Endometrium (tissue), 2 donors: ENCODE measurements around the gene APOA1.

Source experiments
- FAIRE-seq: peaks from 2 replicates; lab custom pipeline; 2012; peaks lifted over from hg19 to GRCh38; lab: Jason Lieb, UNC
- donor health status: control.
- donor health status: control.

APOA1 gene

GRCh38 chr11:116833816-116834534 lies 3.4 kb downstream of the APOA1 start:
- no peak for FAIRE-seq

- no peak for FAIRE-seq
Observed at GRCh38 chr11:116833491-116833815, 4.0 kb downstream of the APOA1 start.

DNA sequence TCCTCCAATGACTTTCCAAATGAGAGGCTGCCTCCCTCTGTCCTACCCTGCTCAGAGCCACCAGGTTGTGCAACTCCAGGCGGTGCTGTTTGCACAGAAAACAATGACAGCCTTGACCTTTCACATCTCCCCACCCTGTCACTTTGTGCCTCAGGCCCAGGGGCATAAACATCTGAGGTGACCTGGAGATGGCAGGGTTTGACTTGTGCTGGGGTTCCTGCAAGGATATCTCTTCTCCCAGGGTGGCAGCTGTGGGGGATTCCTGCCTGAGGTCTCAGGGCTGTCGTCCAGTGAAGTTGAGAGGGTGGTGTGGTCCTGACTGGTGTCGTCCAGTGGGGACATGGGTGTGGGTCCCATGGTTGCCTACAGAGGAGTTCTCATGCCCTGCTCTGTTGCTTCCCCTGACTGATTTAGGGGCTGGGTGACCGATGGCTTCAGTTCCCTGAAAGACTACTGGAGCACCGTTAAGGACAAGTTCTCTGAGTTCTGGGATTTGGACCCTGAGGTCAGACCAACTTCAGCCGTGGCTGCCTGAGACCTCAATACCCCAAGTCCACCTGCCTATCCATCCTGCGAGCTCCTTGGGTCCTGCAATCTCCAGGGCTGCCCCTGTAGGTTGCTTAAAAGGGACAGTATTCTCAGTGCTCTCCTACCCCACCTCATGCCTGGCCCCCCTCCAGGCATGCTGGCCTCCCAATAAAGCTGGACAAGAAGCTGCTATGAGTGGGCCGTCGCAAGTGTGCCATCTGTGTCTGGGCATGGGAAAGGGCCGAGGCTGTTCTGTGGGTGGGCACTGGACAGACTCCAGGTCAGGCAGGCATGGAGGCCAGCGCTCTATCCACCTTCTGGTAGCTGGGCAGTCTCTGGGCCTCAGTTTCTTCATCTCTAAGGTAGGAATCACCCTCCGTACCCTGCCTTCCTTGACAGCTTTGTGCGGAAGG lies 4.8 kb downstream of the APOA1 start:
- no peak for FAIRE-seq

GRCh38 chr11:116831790-116832349 lies 5.6 kb downstream of the APOA1 start:
- FAIRE-seq: no peak

- no peak for FAIRE-seq
Observed at GRCh38 chr11:116830184-116830912, 7.1 kb downstream of the APOA1 start.

- FAIRE-seq: no peak
Observed at GRCh38 chr11:116829525-116830183, 7.8 kb downstream of the APOA1 start, which contains the start of gene APOC3. Gene APOC3, plus strand, starts transcription at chr11:116829907. Its CDS starts 676 bp downstream, at chr11:116830583.

DNA sequence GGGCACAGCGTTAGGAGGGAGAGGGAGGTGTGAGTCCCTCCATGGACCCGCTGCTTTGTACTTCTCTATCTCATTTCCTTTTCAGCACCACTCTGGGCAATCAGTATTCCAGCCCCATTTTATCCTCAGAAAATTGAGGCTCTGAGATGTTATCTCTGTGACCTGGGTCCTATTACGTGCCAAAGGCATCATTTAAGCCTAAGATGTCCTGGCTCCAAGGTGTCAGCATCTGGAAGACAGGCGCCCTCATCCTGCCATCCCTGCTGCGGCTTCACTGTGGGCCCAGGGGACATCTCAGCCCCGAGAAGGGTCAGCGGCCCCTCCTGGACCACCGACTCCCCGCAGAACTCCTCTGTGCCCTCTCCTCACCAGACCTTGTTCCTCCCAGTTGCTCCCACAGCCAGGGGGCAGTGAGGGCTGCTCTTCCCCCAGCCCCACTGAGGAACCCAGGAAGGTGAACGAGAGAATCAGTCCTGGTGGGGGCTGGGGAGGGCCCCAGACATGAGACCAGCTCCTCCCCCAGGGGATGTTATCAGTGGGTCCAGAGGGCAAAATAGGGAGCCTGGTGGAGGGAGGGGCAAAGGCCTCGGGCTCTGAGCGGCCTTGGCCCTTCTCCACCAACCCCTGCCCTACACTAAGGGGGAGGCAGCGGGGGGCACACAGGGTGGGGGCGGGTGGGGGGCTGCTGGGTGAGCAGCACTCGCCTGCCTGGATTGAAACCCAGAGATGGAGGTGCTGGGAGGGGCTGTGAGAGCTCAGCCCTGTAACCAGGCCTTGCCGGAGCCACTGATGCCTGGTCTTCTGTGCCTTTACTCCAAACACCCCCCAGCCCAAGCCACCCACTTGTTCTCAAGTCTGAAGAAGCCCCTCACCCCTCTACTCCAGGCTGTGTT lies 8.5 kb downstream of the APOA1 start:
- no peak for FAIRE-seq

- FAIRE-seq: no peak
Observed at GRCh38 chr11:116827461-116827860, 10.0 kb downstream of the APOA1 start.

GRCh38 chr11:116826751-116827431 lies 10.5 kb downstream of the APOA1 start:
- no peak for FAIRE-seq

DNA sequence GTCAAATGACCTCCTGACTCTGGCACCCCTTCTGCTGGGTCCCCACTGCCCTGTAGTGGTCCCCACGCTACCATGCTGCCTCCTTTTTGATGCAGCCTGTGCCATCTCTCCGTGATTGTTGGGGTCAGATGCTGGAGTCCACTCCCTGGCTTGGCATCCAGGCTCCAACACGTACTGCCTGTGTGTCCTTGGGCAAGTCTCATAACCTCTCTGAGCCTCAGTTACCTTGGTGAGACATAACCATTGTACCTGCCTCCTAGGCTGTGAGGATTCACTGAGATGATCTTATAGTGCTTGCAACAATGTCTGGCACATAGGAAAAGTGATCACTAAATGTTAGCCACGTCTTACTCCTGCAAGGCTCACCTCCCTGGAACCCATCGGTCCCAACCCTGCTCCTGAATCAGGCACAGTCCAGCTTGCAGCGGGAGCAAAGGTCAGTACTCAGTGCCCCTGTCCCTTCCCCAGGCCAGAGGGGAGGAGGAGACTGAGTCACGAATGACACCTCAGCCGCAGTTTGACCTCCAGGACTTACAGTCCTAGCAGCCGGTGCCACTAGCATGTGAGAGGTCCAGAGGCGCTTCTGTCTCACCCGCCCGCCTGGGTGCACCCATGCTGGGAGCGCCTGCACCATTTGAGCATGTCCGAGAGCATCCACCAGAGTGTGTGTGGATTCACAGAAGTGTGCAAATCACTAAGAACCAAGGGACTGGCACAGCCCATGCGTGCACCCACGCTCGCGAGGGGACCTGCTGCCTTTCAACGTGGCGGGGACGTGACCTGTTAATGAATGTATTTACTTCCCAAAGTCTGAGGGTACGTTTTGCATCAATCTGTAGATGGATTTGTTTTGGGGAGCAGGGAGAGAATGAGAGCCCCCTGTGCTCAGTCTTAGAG lies 11.3 kb downstream of the APOA1 start:
- FAIRE-seq: no peak

- no peak for FAIRE-seq
Observed at GRCh38 chr11:116825434-116825833, 12.0 kb downstream of the APOA1 start.

DNA sequence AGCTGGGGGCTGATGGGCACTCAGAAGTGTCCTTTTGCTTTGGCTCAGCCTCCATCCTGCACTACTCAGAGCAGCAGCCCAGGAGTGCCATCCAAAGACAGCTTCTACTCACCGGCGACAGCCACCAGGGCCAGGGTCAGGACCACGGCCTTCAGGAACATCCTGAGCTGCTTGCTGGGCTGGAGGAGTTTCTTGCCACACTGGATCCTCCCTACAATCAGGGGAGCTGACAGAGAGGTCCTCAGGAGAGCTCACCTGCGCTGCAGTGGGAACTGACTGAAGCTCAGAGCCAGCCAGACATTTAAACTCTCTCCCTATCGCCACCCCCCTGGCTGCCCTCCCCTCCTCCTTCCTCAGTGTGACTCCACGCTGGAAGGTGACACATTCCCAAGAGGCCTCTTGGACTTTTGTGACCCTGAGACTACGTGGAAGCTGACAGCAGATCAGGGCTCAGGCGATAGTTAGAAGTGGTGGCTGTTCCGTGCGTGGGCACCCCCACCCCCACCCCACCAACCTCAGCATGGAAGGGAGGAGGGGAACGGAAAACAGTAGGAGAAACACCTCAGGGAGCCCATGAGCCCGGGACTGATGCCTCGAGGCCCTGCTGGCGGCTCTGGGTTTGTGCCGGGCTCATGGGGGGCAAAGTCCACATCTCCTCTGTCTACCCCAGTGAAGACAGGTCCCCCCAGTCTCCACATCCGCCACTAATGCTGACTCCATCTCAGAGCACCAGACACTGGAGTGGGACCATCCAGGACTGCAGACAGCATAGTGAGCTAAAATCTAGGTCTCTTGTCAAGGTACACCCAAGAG lies 14.2 kb downstream of the APOA1 start, which contains the start of gene APOA4:
Gene APOA4 (minus strand): TSS at position 274 of the 813 bp plus-strand sequence. CDS start 113 bp downstream, at position 161.
- FAIRE-seq: no peak

GRCh38 chr11:116822575-116822974 lies 14.8 kb downstream of the APOA1 start:
- no peak for FAIRE-seq

GRCh38 chr11:116821050-116821918 lies 16.1 kb downstream of the APOA1 start:
- no peak for FAIRE-seq

DNA sequence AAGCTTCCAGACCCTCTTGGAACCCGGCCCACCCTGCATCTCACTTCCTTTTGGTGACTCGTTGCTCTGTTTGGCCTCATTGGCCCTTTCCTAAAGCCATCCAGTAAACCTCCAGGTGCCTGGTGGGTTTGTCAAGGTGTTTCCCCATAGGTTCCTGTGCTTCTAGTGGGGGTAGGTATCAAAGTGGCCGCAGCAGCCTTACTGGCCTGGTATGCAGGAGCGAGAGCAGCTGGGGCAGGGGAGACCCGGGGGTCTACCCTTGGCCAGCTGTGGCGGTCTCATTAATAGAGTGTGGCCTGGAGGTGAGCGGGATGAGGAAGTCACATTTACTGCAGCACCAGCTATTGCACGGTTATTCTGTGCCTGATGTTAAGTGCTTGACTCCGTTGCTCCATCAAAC lies 18.4 kb downstream of the APOA1 start:
- FAIRE-seq: no peak

- FAIRE-seq: no peak
Observed at GRCh38 chr11:116814502-116814901, 22.9 kb downstream of the APOA1 start.
